Activated T-cell treated with anti-CD3 and anti-CD28 coated beads, Interleukin-2, amount 50 U/mL, for 24 hours (primary cell): ENCODE measurements around the gene DOCK7.

ENCODE experiments used
- DNase-seq: peaks from one replicate; pipeline ENCODE4 v3.0.0-alpha.2; 2020
- H3K27ac Mint-ChIP-seq: 2 replicates; pipeline ENCODE4 v1.8.0; 2020; ENCODE audit warnings: mild to moderate bottlenecking, mixed read lengths
- H3K27me3 Mint-ChIP-seq: 2 replicates; pipeline ENCODE4 v1.8.0; 2020; ENCODE audit warnings: mixed read lengths
- H3K36me3 Mint-ChIP-seq: 2 replicates; pipeline ENCODE4 v1.8.0; 2020; ENCODE audit warnings: low read depth, mixed read lengths
- H3K4me1 Mint-ChIP-seq: 2 replicates; pipeline ENCODE4 v1.8.0; 2020; ENCODE audit warnings: low read depth, mixed read lengths
- H3K4me3 Mint-ChIP-seq: 2 replicates; pipeline ENCODE4 v1.8.0; 2020; ENCODE audit warnings: mild to moderate bottlenecking, moderate library complexity, mixed read lengths
- H3K9me3 Mint-ChIP-seq: 2 replicates; pipeline ENCODE4 v1.8.0; 2020; ENCODE audit warnings: mixed read lengths

The DOCK7 gene

GRCh38 chr1:62425041-62425440 is 263.1 kb downstream of the DOCK7 start:
- no peaks in the 10 kb centered on the region for H3K27me3 Mint-ChIP-seq
- H3K27ac Mint-ChIP-seq = no peak overlapping the region
- H3K4me3 Mint-ChIP-seq = no peak overlapping the region
- H3K36me3 Mint-ChIP-seq = no peaks in the 10 kb centered on the region
- DNase-seq = no peak
- H3K9me3 Mint-ChIP-seq = no peaks in the 10 kb centered on the region
- H3K4me1 Mint-ChIP-seq = no peaks in the 10 kb centered on the region

GRCh38 chr1:62424411-62424810 is 263.8 kb downstream of the DOCK7 start:
- Mint-ChIP-seq H3K4me1 (no peaks in the 10 kb centered on the region), H3K27ac (no peak overlapping the region), H3K9me3 (no peaks in the 10 kb centered on the region)

GRCh38 chr1:62423580-62424242 is 264.5 kb downstream of the DOCK7 start:
- no peaks in the 10 kb centered on the region for H3K4me1 Mint-ChIP-seq
- H3K27me3 Mint-ChIP-seq = no peaks in the 10 kb centered on the region
- H3K36me3 Mint-ChIP-seq = no peaks in the 10 kb centered on the region
- no peak for DNase-seq
- no peaks in the 10 kb centered on the region for H3K9me3 Mint-ChIP-seq
- no peak overlapping the region for H3K4me3 Mint-ChIP-seq
- no peak overlapping the region for H3K27ac Mint-ChIP-seq

More at GRCh38 chr1:62424411-62424810, 263.8 kb downstream of the DOCK7 start:
- DNase-seq = no peak
- Mint-ChIP-seq H3K27me3 (no peaks in the 10 kb centered on the region), H3K4me3 (no peak overlapping the region), H3K36me3 (no peaks in the 10 kb centered on the region)

- H3K36me3 Mint-ChIP-seq = no peaks in the 10 kb centered on the region
- H3K4me1 Mint-ChIP-seq = no peaks in the 10 kb centered on the region
- H3K27me3 Mint-ChIP-seq = no peaks in the 10 kb centered on the region
- no peak overlapping the region for H3K4me3 Mint-ChIP-seq
- no peaks in the 10 kb centered on the region for H3K9me3 Mint-ChIP-seq
- DNase-seq = no peak
- no peak overlapping the region for H3K27ac Mint-ChIP-seq
Observed at GRCh38 chr1:62420214-62420613, 268.0 kb downstream of the DOCK7 start.

GRCh38 chr1:62417351-62417999 is 270.7 kb downstream of the DOCK7 start:
- no peaks in the 10 kb centered on the region for H3K27me3 Mint-ChIP-seq
- H3K4me1 Mint-ChIP-seq = no peaks in the 10 kb centered on the region
- no peak overlapping the region for H3K4me3 Mint-ChIP-seq
- no peak overlapping the region for H3K27ac Mint-ChIP-seq
- H3K9me3 Mint-ChIP-seq = no peaks in the 10 kb centered on the region
- H3K36me3 Mint-ChIP-seq = no peaks in the 10 kb centered on the region
- DNase-seq = no peak

GRCh38 chr1:62415687-62416086 is 272.5 kb downstream of the DOCK7 start:
- H3K4me1 Mint-ChIP-seq = no peaks in the 10 kb centered on the region
- no peaks in the 10 kb centered on the region for H3K36me3 Mint-ChIP-seq
- DNase-seq = no peak
- no peaks in the 10 kb centered on the region for H3K9me3 Mint-ChIP-seq
- no peak overlapping the region for H3K4me3 Mint-ChIP-seq
- H3K27ac Mint-ChIP-seq = no peak overlapping the region
- no peaks in the 10 kb centered on the region for H3K27me3 Mint-ChIP-seq

- no peak overlapping the region for H3K4me3 Mint-ChIP-seq
Observed at GRCh38 chr1:62407398-62408009, 280.7 kb downstream of the DOCK7 start.

GRCh38 chr1:62406576-62406975 is 281.6 kb downstream of the DOCK7 start:
- Mint-ChIP-seq H3K36me3 (no peaks in the 10 kb centered on the region), H3K27me3 (no peaks in the 10 kb centered on the region), H3K4me3 (no peak overlapping the region), H3K27ac (no peak overlapping the region), H3K9me3 (no peaks in the 10 kb centered on the region), H3K4me1 (no peaks in the 10 kb centered on the region)
- no peak for DNase-seq

More at GRCh38 chr1:62407398-62408009, 280.7 kb downstream of the DOCK7 start:
- no peaks in the 10 kb centered on the region for H3K36me3 Mint-ChIP-seq
- H3K27me3 Mint-ChIP-seq = no peaks in the 10 kb centered on the region
- DNase-seq = no peak
- H3K4me1 Mint-ChIP-seq = no peaks in the 10 kb centered on the region
- no peak overlapping the region for H3K27ac Mint-ChIP-seq
- no peaks in the 10 kb centered on the region for H3K9me3 Mint-ChIP-seq

DNA sequence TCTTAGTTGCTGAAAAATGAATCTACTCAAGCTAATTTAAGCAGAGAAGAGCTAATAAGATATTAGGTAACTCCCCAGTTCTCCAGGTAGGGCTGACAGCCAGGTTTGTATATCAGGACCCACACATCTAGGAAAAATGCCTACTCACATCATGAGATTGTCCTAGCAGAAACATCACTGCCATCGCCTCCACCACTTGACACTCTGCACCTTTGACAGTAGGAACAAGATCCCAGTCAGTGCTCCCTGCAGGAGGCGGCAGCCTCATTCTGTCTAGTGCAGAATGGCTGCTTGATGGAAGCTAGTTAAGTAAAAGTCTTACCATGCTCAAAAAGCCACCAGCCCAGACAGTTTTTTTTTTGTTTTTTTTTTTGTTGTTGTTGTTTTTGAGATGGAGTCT is 282.9 kb downstream of the DOCK7 start:
- no peak for DNase-seq
- Mint-ChIP-seq H3K4me1 (no peaks in the 10 kb centered on the region), H3K27me3 (no peaks in the 10 kb centered on the region), H3K27ac (no peak overlapping the region), H3K4me3 (no peak overlapping the region), H3K9me3 (no peaks in the 10 kb centered on the region), H3K36me3 (no peaks in the 10 kb centered on the region)
